ENCODE measurements around the gene SMYD3. TPM values are rescaled to one million over a fixed set of nuclear protein-coding genes. Genes with fewer than 3 reads are reported as not detected.

SMYD3 gene
- total and polyA plus RNA-seq, 10 of the 15 experiments (the other 5 are each of a cell fraction or from before 2014, with no cell fraction given) = 18.3 to 54.0 (median 24.8) TPM

GRCh38 chr1:246267426-246267825 is 239.7 kb downstream of the SMYD3 start (continued):
- TF ChIP-seq NFYA (IDR thresholded peaks at IDR 0.05; ENCODE audit: borderline replicate concordance, low read depth, low read length) (no peak), CBX5 (IDR thresholded peaks at IDR 0.05; ENCODE audit: low read depth) (no peak), LARP7 (IDR thresholded peaks at IDR 0.05) (no peak), CREM (IDR thresholded peaks at IDR 0.05; ENCODE audit: low read depth) (no peak), ZBED1 (IDR thresholded peaks at IDR 0.05; ENCODE audit: borderline replicate concordance) (no peak), MYB (IDR thresholded peaks at IDR 0.05; ENCODE audit: borderline replicate concordance, low read depth, low read length) (no peak), ATF3 (IDR thresholded peaks at IDR 0.05; ENCODE audit: borderline replicate concordance, extremely low read depth, low read depth, low read length) (no peak), KLF5 (IDR thresholded peaks at IDR 0.05; ENCODE audit: partially characterized antibody) (no peak), ZBTB4 (CRISPR knock-in tag; IDR thresholded peaks at IDR 0.05) (no peak), HSF1 (IDR thresholded peaks at IDR 0.05; ENCODE audit: low read depth, low read length) (no peak), STAT1 (conservative IDR thresholded peaks at IDR 0.05) (no peak), IRF3 (IDR thresholded peaks at IDR 0.05) (no peak), HDAC2 (IDR thresholded peaks at IDR 0.05) (no peak)
